ENCODE measurements around the gene PLK5. TPM values are rescaled to one million over a fixed set of nuclear protein-coding genes. Genes with fewer than 3 reads are reported as not detected.

PLK5 gene
- polyA plus RNA-seq, 1 of the 3 experiments (the other 2 are of a cell fraction), result not detected

GRCh38 chr19:1579222-1579621 lies 55.3 kb downstream of the PLK5 start:
- 97% methylated on average over 20 of the region's 20 CpGs for WGBS (ENCODE audit: low lambda C conversion rate)
- H4K20me1 ChIP-seq (ENCODE audit: insufficient read depth), result no peaks in the 10 kb centered on the region
- no peak overlapping the region for H3K4me3 ChIP-seq (ENCODE audit: low read depth in 2 of 2, low read length in 1 of 2)
- POLR2A ChIA-PET, result interaction anchor here (1.5 kb wide), 1 partner anchor 9 kb away, joined by 5 read pairs; no protein-coding TSS in a partner anchor
- H3F3A ChIP-seq (replicated peaks; ENCODE audit: insufficient read depth), result no peaks in the 10 kb centered on the region
- H3K4me2 ChIP-seq, result no peak overlapping the region
- H3K9me2 ChIP-seq, result no peaks in the 10 kb centered on the region
- no peak overlapping the region for H2AFZ ChIP-seq (ENCODE audit: low read depth)
- no peak for TF ChIP-seq MXI1 (IDR thresholded peaks at IDR 0.05; ENCODE audit: low read depth, low read length)
- TF ChIP-seq FOSL2 (IDR thresholded peaks at IDR 0.05; ENCODE audit: borderline replicate concordance, low read depth), result no peak
- TF ChIP-seq SMC3 (IDR thresholded peaks at IDR 0.05; ENCODE audit: low read depth, low read length), result no peak
- TF ChIP-seq USF1 (IDR thresholded peaks at IDR 0.05; ENCODE audit: borderline replicate concordance, low read depth), result no peak
- no peak for TF ChIP-seq PBX3 (IDR thresholded peaks at IDR 0.05)
- no peak for TF ChIP-seq NRF1 (IDR thresholded peaks at IDR 0.05; ENCODE audit: low read depth, low read length)
- TF ChIP-seq RCOR1 (IDR thresholded peaks at IDR 0.05; ENCODE audit: low read length), result no peak
- TF ChIP-seq GABPA (IDR thresholded peaks at IDR 0.05; ENCODE audit: low read depth), result no peak
- no peak for TF ChIP-seq FOXJ3 (CRISPR knock-in tag; IDR thresholded peaks at IDR 0.05)
- no peak for TF ChIP-seq IRF3 (IDR thresholded peaks at IDR 0.05; ENCODE audit: low read depth, low read length)
- TF ChIP-seq RFX5 (IDR thresholded peaks at IDR 0.05; ENCODE audit: low read length), result no peak
- TF ChIP-seq FOXM1 (IDR thresholded peaks at IDR 0.05; ENCODE audit: low read depth), result no peak
- TF ChIP-seq GATA2 (CRISPR knock-in tag; IDR thresholded peaks at IDR 0.05), result no peak
- no peak for TF ChIP-seq RXRA (IDR thresholded peaks at IDR 0.05; ENCODE audit: borderline replicate concordance, low read depth)
- TF ChIP-seq EP300 (IDR thresholded peaks at IDR 0.05; ENCODE audit: borderline replicate concordance in 1 of 2, low read depth in 1 of 2, low read length in 1 of 2), result no peak
- no peak for TF ChIP-seq RAD21 (IDR thresholded peaks at IDR 0.05; ENCODE audit: low read length)
- H3K4me1 ChIP-seq (ENCODE audit: control insufficient read depth in 1 of 2, insufficient read depth in 2 of 2, low read depth in 1 of 2, low read length in 1 of 2), result no peaks in the 10 kb centered on the region
- H3K9me3 ChIP-seq, result no peaks in the 10 kb centered on the region
- no peak overlapping the region for H3K27ac ChIP-seq (ENCODE audit: low read depth in 2 of 2, low read length in 1 of 2)
- DNase-seq, result no peak
- no peaks in the 10 kb centered on the region for H3K27me3 ChIP-seq (ENCODE audit: insufficient read depth)
- no peak overlapping the region for H3K9ac ChIP-seq
- H3K36me3 ChIP-seq (replicated peaks in 1 of 2; ENCODE audit: control insufficient read depth in 1 of 2, insufficient read depth in 2 of 2, low read length in 1 of 2), result peaks cover 11 to 34% of the 10 kb centered on the region in 2 experiments
- CTCF ChIA-PET, result interaction anchor here (1.0 to 1.4 kb wide), 3 partner anchors 12 to 247 kb away, joined by 3 to 4 read pairs (median 3); no protein-coding TSS in a partner anchor
- H3K79me2 ChIP-seq (ENCODE audit: insufficient read depth), result peaks cover 17% of the 10 kb centered on the region

- Histone ChIP-seq H2AFZ (ENCODE audit: low read depth) (no peak overlapping the region), H3K9me2 (no peaks in the 10 kb centered on the region), H3K9me3 (no peaks in the 10 kb centered on the region), H3K27me3 (ENCODE audit: insufficient read depth) (no peaks in the 10 kb centered on the region), H3K4me2 (no peak overlapping the region), H3K79me2 (ENCODE audit: insufficient read depth) (peaks cover 19% of the 10 kb centered on the region), H3K4me3 (ENCODE audit: low read depth in 2 of 2, low read length in 1 of 2) (no peak overlapping the region), H3K36me3 (replicated peaks in 1 of 2; ENCODE audit: control insufficient read depth in 1 of 2, insufficient read depth in 2 of 2, low read length in 1 of 2) (peaks cover 13 to 34% of the 10 kb centered on the region in 2 experiments), H4K20me1 (ENCODE audit: insufficient read depth) (peaks cover 3% of the 10 kb centered on the region; the same call in 1 of the 2 replicates), H3K4me1 (ENCODE audit: control insufficient read depth in 1 of 2, insufficient read depth in 2 of 2, low read depth in 1 of 2, low read length in 1 of 2) (no peaks in the 10 kb centered on the region), H3K27ac (ENCODE audit: low read depth in 2 of 2, low read length in 1 of 2) (no peak overlapping the region), H3K9ac (no peak overlapping the region), H3F3A (replicated peaks; ENCODE audit: insufficient read depth) (no peaks in the 10 kb centered on the region)
- CTCF ChIA-PET, result no interaction called here
- POLR2A ChIA-PET, result no interaction called here
- WGBS (ENCODE audit: low lambda C conversion rate), result 93% methylated on average over 13 of the region's 20 CpGs
- TF ChIP-seq ZBTB33 (IDR thresholded peaks at IDR 0.05; ENCODE audit: borderline replicate concordance, low read depth) (no peak), GABPA (IDR thresholded peaks at IDR 0.05; ENCODE audit: low read depth) (no peak), IRF3 (IDR thresholded peaks at IDR 0.05; ENCODE audit: low read depth, low read length) (no peak), EP300 (IDR thresholded peaks at IDR 0.05; ENCODE audit: borderline replicate concordance in 1 of 2, low read depth in 1 of 2, low read length in 1 of 2) (no peak), RAD21 (IDR thresholded peaks at IDR 0.05; ENCODE audit: low read length) (no peak), MEF2A (IDR thresholded peaks at IDR 0.05; ENCODE audit: borderline replicate concordance, low read depth) (no peak), TAF1 (IDR thresholded peaks at IDR 0.05; ENCODE audit: borderline replicate concordance, low read depth, low read length) (no peak), RCOR1 (IDR thresholded peaks at IDR 0.05; ENCODE audit: low read length) (no peak), SIN3A (IDR thresholded peaks at IDR 0.05; ENCODE audit: borderline replicate concordance, low read depth, low read length) (no peak)
- no peak for DNase-seq
These were observed 56.5 kb downstream of the PLK5 start for GRCh38 chr19:1580382-1580781.

All from SK-N-SH (cell line).